ENCODE data around the gene PARD3.

Gene PARD3

DNA sequence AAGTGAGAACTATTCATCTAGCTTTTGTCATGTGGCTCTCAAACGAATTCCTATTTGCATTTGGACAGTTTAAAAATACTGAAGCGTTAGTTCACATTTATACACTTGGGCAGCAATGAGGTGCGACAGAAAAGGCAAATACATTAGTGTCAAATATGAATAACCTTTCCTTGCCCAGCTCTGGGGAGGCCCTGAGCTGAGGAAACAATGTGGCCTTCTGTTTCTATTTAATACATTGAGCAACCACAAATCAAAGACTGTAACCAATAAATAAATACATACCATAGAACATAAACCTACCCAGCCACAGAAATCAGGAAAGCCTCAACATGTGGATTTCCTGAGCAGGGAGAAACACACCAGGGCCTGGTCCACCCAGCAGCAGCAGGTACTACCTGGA is 585.2 kb downstream of the PARD3 start:
- no peak for DNase-seq

- no peak for DNase-seq
Measured at GRCh38 chr10:34228066-34228465, 587.0 kb downstream of the PARD3 start.

DNA sequence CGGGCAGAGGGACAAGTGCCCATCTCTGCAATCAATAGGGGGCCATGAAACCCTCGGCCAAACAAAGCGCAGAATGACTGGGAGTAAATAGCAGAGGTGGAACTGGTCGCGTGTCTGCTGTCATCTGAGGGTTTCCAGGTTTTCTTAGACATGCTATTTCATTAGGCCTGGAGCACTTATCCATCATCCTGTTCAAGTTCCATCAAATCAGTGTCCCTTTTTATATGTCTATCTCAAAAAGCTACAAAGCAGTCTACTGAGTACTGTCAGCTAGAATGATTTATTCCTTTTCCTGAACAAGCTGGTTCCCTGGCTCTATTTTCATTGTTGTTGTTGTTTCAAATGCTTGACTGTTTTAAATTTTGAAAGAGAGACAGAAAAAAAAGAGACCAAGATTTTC is 590.5 kb downstream of the PARD3 start:
- no peak for DNase-seq

GRCh38 chr10:34223658-34224057 is 591.4 kb downstream of the PARD3 start:
- DNase-seq = no peak

GRCh38 chr10:34222359-34222758 is 592.7 kb downstream of the PARD3 start:
- DNase-seq = no peak

- no peak for DNase-seq
Measured at GRCh38 chr10:34219753-34220548, 595.1 kb downstream of the PARD3 start.

DNA sequence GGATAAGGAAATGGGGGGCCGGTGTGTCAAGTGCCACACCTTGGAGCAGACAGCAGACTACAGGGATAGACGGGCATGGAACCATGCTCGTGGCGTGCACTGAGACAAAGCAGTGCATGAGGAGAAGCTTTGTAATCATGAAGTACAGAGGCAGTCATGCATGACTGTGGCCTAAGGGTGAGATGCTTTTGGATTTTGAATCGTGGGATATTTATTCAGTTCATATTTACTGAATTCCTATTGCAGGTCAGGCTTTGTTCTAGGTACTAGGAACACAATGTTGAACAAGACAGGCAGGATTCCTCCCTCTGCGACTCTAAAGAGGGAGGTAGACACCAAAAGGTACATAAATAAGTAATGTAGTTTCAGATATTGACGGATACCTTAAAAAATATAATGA is 597.6 kb downstream of the PARD3 start:
- no peak for DNase-seq

DNA sequence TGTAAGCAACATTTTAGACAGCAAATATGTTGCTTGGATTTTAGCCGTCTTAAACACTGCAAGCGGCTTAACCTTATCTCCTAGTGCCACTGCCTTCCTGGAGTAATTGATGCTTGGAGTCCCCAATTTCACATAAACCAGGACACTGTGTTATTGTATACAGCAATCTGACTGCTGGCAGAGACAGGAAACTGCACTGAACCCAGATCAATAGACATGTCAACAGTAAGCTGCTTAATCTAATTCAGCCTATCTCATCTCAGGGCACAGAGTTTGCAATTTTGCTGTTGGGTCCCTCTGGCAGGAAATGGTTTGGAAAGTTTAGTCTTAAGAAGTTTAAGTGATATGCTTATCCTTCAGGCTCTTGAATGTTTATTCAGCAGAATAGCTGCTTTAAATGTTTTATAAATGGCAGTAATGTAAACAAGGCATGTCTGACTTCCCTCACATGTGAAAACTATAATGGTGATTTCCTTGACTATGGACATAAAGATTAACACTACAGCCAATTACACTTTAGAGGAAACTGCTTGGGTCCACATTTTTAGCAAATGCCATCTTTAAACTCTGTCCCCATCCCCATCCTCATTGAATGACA is 598.6 kb downstream of the PARD3 start:
- no peak for DNase-seq

DNA sequence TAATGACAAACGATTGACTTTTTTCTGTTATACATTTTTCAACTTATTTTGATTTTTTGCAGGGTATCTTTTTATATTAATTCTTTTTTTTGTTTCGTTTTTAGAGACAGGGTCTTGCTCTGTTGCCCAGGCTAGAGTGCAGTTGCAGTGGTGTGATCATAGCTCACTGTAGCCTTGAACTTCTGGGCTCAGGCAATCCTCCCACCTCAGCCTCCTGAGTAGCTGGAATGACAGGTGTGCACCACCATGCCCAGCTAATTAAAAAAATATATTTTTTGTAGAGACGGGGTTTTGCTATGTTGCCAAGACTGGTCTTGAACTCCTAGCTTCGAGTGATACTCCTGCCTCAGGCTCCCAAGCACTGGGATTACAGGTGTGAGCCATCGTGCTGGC is 601.3 kb downstream of the PARD3 start:
- no peak for DNase-seq

- no peak for DNase-seq
Measured at GRCh38 chr10:34213193-34213804, 601.8 kb downstream of the PARD3 start.

DNA sequence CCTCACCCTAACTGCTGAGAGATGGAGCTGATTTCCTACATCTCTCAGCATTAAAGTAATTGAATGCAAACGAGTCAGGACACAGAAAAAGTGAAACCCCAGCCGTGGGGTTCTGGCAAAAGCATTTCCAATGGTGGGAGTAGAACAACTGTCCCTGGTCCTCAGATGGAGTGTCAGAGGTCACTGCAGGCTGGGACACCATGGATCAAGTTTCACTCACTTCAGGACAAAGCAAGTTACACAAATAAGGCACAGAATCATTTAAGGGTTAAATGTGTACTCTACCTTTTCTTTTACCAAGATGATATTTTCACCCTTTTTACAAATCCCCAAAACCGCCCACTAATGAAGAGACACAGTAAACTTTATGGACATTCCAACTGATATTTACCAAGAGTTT is 607.8 kb downstream of the PARD3 start:
- DNase-seq = no peak

DNA sequence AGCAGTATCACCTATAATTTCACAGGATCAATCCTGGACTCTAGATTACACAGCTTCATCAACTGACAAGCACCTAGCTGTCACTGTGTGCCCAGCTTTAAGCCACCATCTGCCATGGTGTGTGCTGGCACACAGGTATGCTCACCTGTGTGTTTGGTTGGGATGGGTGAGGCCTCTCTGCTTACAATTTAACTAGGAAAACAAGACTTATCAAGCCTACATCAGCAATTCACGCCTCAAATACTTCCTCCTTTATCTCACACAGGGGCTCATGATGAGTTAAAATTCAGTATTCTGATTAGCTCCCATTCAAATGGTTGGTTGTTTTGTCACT is 608.2 kb downstream of the PARD3 start:
- no peak for DNase-seq

DNA sequence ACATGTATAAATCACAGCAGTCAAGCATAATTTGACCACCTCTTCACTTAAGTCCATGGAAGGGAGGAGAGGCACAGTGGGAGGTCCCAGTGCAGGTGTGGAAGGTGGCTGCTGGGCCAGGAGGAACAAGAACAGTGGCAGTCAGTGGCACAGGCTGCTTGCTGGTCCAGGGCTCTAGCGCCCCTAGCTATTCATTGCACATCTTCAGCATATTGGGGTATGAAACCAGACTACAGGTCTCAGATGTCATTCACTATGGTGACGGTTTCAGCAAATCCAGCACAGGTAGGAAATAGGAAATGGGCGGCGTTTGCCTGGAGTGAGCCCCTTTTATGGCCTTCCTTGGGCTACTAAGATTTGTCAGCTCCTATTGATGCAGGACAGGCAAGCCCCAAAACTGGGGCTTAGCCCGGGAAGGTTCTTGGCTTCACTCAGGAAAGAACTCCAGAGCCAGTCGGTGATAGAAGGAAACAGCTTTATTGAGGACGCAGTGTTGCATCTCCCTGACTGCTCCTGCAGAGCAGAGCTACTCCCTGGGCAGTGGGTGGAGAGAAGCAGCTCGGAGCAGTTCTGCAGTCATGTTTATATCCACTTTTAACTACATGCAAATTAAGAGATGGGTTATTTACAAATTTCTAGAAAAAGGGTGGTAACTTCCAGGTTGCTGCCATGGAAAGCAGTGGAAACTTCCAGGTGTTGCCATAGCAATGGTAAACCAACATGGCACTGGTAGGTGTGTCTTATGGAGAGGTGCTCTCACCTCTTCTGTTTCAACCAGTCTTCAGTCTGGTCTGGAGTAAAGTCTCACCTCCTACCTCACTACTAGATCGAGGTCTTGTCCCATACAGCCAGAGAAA is 608.8 kb downstream of the PARD3 start:
- no peak for DNase-seq

GRCh38 chr10:34205452-34205851 is 609.6 kb downstream of the PARD3 start:
- DNase-seq = no peak

DNA sequence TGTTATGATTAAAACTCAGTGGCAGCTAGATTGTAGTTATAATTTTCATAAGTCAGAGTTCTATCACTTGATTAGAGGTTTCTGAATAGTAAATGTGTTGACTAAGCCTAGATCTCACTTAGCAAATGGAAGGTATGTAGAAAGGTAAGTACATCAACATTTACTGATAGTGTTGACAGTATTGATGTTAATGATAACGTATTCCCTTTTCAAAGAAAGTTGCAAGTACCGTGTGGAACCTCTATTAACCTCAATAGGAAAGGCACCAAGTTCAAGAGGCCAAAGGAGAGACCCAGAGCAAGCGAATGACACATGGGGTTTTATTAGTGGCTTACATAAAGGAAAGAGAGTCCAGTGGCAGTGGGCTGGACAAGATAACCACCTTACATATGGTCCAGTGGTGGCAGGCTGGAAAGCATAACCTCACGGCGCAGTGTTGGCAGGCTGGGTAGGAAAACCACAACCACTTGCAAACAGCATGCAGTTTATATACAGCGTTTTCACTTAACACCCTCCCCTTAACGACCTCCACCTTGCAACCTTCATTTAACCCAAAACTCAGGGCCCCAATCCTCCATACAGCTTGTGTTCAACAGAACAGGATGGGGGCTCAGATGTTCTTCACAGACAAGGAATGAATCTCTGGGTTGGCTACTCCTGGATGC is 611.0 kb downstream of the PARD3 start:
- no peak for DNase-seq

- DNase-seq = no peak
Measured at GRCh38 chr10:34200355-34200901, 614.7 kb downstream of the PARD3 start.

GRCh38 chr10:34198953-34199352 is 616.1 kb downstream of the PARD3 start:
- no peak for DNase-seq

GRCh38 chr10:34196058-34196433 is 619.0 kb downstream of the PARD3 start:
- no peak for DNase-seq

- no peak for DNase-seq
Measured at GRCh38 chr10:34195364-34196057, 619.6 kb downstream of the PARD3 start.

- no peak for DNase-seq
Measured at GRCh38 chr10:34193931-34194626, 621.0 kb downstream of the PARD3 start.

GRCh38 chr10:34192646-34193045 is 622.5 kb downstream of the PARD3 start:
- no peak for DNase-seq
